MM.1S (cell line): ENCODE data around the gene MICAL2.

Experiments
- EZH2phosphoT487 ChIP-seq: fragments of 300-600 bp; sonication (generic); IDR thresholded peaks from 2 replicates; pipeline ENCODE4 v1.6.1; 2018; ENCODE audit warnings: antibody characterized with exemption, low read length
- TF ChIP-seq, protein P1 (sequence below): fragments of 300-600 bp; sonication (generic); IDR thresholded peaks from 2 replicates; pipeline ENCODE4 v1.5.1; 2016; ENCODE audit warnings: antibody characterized with exemption, low read length, mixed read lengths

DNA sequence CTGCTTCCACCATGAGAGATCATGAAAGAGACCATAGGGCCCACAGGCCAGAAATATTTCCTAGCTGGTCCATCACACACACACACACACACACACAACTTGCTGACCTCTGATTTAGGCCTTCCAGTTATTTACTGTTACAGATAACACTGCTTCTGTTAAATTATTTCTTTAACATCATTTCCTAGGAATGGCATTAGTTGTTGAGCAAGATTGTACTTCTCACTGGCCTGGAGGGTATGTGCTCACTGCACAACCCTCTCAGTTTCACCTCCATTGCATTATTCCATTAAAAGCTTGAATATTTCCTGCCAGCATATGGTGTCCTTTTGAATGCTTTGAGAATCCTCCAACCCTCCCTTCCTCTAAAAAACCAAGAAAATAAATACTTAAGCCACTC, 104.4 kb downstream of the MICAL2 start:
- TF ChIP-seq, protein P1, sequence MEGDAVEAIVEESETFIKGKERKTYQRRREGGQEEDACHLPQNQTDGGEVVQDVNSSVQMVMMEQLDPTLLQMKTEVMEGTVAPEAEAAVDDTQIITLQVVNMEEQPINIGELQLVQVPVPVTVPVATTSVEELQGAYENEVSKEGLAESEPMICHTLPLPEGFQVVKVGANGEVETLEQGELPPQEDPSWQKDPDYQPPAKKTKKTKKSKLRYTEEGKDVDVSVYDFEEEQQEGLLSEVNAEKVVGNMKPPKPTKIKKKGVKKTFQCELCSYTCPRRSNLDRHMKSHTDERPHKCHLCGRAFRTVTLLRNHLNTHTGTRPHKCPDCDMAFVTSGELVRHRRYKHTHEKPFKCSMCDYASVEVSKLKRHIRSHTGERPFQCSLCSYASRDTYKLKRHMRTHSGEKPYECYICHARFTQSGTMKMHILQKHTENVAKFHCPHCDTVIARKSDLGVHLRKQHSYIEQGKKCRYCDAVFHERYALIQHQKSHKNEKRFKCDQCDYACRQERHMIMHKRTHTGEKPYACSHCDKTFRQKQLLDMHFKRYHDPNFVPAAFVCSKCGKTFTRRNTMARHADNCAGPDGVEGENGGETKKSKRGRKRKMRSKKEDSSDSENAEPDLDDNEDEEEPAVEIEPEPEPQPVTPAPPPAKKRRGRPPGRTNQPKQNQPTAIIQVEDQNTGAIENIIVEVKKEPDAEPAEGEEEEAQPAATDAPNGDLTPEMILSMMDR: no peak
- TF ChIP-seq EZH2phosphoT487: no peak
